ENCODE measurements around the gene HAUS8.
"Not testable (repeated sequence)": the region's sequence is repeated elsewhere in the genome, so short reads cannot be mapped to it uniquely, and the experiment has no call there.

Gene HAUS8

DNA sequence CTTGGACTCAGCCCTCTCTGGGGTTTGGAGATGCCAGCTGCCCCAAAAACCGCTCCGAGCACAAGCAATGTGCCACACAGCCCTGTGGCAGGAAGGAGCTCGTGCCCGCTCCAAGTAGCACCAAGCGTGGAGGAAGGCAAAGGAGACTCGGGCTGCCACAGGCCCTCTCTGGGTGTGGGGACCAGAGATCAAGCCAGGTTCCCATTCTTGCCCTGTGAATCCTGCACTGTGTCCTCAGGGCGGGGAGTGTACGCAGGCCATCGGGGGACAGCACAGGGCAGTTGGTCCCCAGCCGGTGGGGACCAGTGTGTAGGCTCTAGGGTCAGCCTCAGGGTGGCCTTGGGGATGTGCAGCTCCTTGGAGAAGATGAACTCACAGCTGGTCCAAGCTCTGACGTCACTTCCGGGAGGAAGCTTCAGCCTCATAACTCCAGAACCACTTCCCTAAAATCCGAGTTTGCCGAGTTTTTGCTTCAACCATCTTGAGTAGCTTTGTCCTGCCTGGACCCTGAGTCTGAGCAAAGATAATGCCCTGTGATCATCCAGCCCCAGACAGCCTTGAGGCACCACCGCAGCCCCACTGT, 39.3 kb downstream of the HAUS8 start:
- no peak for DNase-seq (ENCODE audit: low spot score)

DNA sequence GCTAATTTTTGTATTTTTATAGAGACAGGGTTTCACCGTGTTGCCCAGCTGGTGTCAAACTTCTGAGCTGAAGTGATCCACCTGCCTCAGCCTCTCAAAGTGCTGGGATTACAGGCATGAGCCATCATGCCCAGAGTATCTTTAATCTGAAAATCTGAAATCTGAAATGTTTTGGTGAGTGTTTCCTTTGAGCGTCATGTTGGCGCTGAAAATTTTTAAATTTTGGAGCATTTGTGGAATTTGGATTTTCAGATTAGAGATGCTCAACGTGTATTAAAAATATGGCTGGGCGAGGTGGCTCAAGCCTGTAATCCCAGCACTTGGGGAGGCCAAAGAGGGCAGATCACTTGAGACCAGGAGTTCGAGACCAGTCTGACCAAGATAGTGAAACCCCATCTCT, 43.5 kb downstream of the HAUS8 start:
- DNase-seq (ENCODE audit: low spot score), result no peak

DNA sequence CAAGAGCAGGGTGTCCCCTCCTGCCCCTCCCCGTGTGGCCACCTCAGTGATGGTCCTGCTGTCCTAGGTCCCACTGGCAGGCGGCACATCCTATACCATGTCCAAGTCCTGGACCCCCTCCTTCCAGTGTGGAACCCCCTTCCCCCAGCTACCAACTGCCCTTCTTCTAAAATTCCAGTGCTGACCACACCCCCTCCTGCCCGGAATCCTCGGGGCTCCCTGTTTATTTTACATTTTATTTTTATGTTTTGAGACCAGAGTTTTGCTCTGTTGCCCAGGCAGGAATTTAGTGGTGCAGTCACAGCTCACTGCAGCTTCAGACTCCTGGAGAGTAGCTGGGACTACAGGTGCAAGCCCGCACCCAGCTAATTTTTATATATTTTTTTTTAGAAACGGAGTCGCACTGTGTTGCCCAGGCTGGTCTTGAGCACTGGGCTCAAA, 47.7 kb downstream of the HAUS8 start:
- no peak for DNase-seq (ENCODE audit: low spot score)

DNA sequence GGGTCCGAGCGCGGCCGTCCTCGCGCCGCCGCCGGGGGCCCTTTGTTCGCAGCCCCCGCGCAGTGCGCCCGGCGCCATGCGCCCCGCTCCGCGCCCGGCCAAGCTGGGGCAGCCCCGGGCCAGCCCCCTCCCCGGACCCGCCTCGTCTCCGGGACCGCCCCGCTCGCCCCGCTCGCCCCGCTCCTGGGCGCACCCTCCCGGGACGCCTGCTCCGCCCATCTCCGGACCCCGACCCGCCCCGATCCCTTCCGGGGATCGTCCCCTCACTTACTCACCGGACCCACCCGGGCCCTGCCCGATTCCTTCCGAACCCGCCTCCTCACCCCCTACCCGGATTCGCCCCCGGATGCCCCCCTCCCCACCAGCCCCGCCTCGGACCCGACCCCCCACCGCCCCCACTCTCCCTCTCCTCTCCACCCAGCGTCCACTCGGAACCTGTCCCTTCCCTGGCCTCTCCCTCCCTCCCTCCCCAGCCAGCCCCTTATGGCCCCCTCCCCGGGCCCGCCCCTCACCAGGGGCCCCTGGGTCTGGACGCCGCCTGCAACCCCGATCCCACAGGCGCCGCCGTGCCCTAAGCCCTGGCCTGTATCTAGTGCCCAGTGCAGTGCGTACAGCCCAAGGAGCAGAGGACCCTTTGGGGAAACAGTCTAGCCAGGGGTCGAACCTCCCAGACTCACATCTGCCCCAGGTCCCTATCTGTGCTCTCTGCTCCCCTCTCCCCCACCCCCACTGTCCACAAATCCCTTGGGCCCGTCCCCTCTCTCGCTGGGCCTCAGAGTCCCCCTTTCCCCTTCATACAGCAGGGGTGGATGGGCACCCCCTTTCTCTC, 48.3 kb downstream of the HAUS8 start, which contains the start of gene CPAMD8:
Gene CPAMD8 (minus strand): TSS at position 105 of the 829 bp plus-strand sequence. CDS start 168 bp downstream, outside the sequence.
- DNase-seq (ENCODE audit: low spot score), result no peak

DNA sequence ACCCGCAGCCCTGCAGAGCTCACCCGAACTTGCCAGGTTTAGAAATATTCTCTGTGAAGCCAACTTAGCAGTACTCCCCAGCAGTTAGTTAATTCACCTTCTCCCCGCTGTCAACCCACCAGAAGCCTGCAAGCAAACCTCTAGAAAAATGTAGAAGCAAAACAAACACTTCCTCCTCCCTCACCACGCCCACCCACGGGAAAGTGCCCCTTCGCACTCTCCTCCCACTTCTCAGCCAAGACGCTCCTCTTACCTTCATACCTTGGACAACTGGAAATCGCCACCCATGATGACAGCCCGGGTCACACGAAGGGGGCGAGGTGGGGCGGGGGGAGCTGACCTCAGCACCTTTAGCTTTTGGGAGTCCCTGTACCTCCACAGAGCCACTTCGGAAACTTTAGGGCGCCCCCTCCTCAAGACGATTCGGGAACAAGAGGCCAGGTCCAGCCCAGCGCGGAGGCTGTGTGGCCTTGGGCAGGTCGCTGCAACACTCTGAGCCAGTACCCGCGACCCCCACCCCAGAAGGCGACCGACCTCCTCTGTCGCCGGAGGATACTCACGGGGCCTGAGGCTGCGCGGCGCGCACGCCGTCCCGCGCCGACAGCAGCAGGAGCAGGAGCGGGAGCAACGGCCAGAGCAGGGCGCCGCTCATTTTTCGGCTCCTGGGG, 49.1 kb downstream of the HAUS8 start:
- no peak for DNase-seq (ENCODE audit: low spot score)

DNA sequence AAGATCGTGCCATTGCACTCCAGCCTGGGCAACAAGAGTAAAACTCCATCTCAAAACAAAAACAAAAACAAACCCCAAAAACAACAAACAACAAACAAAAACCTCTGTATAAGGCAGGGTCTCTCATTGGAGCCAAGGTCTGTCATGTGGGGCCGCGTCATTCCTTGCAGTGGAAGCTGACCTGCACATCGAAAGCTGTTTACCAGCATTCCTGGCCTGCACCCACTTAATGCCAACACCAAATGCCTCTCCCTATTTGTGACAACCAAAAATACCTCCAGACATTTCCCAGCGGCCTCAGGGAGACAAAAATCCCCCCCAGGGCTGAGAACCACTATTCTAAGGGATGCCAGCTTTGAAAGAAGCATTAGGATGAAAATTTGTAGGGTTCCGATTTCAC, 49.9 kb downstream of the HAUS8 start:
- no peak for DNase-seq (ENCODE audit: low spot score)

DNA sequence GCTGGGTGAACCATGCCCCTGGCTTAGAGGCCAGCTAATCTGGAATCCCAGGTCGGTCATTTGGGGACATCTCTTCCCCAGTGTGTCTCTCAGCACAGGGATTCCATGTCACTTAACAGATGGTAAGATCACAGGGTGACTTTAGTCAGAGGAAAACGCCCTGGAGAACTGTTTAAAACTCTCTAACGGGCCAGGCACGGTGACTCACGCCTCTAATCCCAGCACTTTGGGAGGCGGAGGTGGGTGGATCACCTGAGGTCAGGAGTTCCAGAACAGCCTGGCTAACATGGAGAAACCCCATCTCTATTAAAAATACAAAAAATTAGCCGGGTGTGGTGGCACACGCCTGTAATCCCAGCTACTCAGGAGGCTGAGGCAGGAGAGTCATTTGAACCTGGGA, 50.3 kb downstream of the HAUS8 start:
- not testable (repeated sequence) for DNase-seq (ENCODE audit: low spot score)

DNA sequence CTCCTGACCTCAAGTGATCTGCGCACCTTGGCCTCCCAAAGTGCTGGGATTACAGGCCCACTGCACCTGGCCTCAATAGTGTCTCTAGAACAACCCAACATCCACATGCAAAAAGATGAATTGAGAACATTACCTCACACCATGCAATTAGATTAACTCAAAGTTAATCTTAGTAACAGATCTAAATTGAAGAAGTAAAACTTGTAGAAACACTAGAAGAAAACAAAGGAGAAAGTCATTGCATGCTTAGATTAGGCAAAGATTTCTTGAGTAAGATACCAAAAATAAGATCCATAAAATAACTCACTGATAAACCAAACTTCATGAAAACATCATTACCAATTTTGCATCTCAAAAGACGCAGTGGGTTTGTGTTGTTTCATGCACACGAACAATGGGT, 51.4 kb downstream of the HAUS8 start:
- no peak for DNase-seq (ENCODE audit: low spot score)

DNA sequence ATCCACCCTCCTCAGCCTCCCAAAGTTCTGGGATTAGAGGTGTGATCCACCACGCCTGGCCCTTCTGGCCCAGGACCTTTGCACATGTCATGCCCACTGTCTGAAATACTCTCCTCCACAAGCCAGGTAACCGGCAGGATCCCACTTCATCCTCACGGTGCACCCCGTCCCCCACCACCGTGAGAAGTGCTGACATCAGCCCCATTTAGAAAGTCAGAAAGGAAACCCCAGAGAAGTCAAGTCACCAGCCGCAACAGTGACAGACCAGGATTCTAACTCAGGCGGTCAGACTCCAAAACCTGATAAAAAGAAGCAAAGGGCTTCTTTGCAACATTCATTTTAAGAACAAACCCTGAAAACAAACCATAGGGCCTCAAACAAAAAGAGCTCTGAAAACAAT, 52.5 kb downstream of the HAUS8 start:
- DNase-seq (ENCODE audit: low spot score), result no peak

DNA sequence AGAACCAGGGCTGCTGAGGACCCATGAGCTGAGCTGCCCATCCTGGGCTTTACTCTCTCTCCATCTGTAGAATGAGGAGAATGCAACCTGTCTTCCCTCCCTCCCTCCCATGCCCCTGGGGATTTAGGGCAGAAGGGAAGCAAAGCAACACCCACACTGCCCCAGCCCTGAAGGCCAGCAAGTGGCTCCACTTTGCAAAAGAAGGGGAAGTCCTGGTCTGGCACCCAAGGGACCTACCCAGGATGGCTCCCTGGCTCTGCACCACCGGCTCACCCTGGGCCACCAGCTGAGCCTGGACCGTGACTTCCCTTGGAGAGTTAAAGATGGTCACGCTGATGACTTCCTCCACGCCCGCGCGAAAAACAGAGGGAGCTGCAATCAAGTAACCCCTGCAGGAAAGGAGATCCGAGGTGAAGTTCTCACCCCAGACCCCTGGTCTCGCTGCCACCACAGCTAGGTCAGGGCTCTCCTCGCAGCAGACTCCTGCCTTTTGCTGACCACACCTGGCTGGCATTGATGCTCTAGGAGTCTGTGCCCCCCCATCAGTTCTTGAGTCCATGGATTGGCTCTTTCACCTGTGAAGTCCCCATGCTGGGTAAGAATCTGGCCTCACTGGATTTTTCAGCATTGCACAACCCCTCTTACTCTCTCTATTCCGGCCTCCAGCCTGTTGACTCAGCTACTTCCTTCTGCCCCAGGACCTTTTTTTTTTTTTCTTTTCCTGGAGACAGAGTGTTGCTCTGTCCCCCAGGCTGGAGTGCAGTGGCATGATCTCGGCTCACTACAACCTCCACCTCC, 53.3 kb downstream of the HAUS8 start:
- no peak for DNase-seq (ENCODE audit: low spot score)

DNA sequence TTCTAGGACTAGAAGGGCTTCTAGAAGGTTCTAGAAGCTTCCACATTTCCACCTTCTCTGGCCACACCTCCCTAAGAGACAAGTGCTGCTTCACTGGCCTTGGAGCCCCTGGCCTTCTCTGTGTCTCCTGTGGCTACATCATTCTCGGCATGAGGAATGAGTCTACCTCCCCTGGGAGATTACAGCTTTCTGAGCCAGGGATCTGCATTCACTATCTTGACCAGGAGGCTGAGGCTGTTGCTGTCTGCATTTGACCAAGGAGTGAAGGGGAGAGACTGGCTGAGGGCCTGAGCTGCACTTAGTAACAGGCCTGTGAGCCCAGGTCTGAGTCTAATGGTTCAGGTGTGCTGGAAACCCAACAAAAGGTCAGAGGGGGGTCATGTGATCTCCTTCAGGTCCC, 53.9 kb downstream of the HAUS8 start:
- no peak for DNase-seq (ENCODE audit: low spot score)

DNA sequence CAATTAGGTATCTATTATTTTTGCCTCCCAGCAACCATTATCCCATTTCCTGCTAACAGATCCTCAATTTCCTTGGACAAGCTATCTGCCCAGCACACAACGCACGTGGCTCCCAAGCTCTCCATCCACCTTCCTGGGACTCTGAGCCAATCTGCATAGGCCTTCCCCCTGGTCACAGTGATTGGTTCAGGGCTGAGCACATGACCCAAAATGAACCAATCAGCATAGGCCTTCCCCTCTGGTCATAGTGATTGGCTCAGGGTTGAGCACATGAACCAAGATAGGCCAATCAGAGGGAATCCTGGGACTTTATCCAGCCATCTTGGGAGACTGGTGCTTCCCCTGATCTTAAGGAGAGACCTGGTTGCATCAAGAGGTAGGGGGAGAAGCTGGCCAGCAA, 54.4 kb downstream of the HAUS8 start:
- no peak for DNase-seq (ENCODE audit: low spot score)

DNA sequence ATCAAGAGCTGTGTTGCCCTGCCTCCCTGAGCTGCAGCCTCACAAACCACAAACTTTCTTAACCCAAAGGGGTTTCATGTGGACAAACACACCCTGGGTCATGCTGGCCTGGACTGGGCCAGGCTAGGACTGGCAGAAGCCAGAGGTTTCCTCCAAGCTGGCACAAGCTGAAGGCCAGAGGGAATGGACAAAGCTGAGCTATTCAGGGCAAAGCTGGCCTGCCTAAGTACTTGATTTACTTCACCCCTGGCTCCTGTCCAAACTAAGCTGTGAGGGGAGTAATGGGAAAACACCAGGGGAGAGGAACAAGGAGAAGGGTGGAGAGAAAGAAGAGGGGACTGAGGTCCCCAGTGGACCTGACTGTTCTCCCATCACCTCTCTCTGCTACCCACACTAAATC, 54.9 kb downstream of the HAUS8 start:
- DNase-seq (ENCODE audit: low spot score), result no peak

DNA sequence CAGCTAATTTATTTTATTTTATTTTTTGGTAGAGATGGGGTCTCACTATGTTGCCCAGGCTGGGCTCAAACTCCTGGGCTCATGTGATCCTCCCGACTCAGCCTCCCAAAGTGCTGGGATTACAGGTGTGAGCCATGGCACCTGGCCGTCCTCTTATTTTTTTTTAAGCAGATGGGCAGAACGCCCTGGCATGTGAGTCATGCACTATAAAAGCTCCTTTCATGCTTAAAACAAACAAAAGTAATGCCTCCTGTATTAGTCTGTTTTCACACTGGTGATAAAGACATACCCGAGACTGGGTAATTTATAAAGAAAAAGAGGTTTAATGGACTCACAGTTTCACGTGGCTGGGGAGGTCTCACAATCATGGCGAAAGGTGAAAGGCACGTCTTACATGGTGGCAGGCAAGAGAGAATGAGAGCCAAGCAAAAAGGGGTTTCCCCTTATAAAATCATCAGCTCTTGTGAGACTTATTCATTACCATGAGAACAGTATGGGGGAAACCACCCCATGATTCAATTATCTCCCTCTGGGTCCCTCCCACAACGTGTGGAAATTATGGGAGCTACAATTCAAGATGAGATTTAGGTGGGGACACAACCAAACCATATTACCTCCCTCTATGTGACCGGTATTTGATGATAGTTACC, 60.9 kb downstream of the HAUS8 start:
- DNase-seq (ENCODE audit: low spot score), result not testable (repeated sequence)

DNA sequence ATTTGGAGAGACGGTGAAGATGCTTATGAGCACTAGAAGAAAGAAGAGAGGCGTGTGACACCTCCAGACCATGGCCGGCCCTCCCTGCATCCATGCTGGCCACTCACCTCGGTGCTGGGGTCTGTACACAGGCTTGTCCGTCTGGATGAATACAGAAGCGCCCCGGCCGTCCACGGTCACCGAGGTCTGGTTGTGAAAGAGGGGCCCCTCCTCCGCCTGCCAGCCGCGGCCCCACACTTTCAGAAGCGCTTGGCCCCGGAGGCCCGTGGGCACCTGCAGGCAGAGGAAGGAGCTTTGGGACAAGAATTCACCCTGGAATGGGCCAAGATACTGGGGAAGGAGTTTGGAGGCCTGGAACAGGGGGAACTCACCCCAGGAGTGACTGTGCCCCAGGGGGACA, 63.8 kb downstream of the HAUS8 start:
- no peak for DNase-seq (ENCODE audit: low spot score)

DNA sequence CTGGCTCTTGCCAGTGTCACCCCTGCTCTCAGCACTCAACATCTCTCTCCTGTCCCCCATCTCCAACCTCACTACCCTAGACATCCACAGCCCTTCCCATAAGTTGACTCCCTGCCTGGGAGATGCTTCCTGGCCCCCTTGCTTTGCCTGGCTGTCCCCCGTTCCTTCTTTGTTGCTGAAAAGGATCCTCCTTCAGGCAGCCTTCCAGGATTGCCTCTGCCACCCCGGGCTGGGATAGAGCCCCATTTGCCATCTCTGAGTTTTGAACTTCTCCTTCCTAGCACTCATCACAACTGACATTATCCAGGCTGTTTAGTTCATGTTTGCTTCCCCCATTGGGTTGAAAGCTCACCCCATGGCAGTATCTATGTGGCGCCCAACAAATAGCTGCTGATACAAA, 68.7 kb downstream of the HAUS8 start:
- DNase-seq (ENCODE audit: low spot score), result no peak

DNA sequence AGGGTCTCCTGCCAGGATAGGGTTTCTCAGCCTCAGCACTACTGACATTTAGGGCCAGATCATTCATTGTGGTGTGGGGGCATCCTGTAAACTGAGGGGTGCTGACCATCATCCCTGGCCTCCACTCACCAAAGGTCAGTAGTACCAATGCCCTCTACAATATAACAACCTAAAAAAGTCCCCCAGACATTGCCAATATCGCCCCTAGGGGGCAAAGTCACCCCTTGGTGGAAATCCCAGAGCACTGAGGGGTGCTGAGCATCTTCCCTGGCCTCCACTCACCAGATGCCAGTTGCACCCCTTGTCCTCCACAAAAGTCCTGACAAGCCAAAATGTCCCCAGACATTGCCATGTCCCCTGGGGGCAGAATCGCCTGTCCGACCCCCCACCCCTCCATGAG, 70.3 kb downstream of the HAUS8 start:
- no peak for DNase-seq (ENCODE audit: low spot score)

DNA sequence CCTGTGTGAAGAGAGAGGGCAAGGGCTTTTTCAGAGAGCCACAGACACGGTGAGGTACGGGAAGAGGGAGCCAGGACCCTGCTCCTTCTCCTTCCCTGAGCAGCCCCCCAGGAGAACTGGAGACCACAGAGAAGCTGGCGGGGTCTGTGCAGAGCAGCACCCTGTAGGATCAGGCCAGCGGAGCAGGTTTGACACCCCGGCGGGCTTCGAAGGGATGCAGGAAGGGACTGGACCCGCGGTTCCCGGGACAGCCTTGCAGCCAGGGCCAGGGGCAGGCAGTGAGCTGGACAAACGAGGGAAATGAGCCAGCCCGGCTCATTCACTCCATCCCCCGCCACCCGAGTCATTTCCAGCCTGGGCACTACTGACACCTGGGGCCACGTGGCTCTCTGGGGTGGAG, 70.9 kb downstream of the HAUS8 start:
- no peak for DNase-seq (ENCODE audit: low spot score)

DNA sequence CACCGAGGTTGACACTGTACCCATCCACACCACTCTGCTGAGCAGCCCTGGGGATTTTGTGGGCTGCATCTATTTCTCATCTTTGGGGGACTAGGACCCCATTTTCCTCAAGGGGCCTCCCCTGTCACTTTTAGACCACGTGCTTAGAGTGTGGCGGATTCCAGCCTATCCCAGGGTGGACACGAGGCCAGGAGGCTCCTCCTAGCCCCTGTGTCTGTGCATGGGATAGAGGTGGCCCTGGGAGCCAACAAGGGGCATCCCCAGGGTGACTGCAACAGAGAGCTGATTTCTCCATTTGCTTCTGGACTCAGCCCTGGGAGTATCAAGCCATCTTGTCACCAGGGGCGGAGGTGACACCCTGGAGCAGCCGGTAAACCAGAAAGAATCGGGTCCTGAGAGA, 72.8 kb downstream of the HAUS8 start:
- no peak for DNase-seq (ENCODE audit: low spot score)

DNA sequence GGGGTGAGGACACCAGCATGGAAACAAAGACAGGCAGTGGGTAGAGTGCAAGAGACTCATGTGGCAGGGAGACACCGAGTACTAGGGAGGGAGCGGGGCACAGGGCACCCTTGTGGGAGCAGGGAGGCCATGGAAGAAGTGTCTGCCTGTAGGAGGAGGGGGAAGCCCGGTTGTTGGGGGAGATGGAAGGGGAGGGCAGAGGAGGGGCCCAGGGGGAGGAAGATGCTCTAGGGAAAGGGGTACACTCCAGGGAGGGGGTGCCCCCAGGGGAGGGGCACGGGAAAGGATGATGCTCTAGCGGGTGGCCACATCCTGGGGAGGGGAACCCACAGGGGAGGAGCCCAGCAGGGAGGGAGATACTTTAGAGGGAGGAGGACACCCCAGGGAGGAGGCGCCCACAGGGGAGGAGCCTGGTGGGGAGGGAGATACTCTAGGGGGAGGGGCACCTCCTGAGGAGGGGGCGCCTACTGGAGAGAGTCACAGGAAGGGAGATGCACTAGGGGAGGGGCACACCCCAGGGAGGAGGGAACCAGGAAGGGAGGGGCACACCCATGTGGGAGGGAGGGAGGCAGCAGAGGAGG, 73.6 kb downstream of the HAUS8 start:
- DNase-seq (ENCODE audit: low spot score), result no peak
